Inferior parietal cortex (tissue), 1 donor: Measurements from ENCODE around the gene DEGS2.
A peak's percentile ranks its signal among the peaks of the same experiment; 100 is the strongest.
"Not testable (repeated sequence)": the region's sequence is repeated elsewhere in the genome, so short reads cannot be mapped to it uniquely, and the experiment has no call there.

Source experiments
- DNase-seq: peaks from one replicate; pipeline ENCODE4 v3.0.0-alpha.2; 2016; ENCODE audit errors: extremely low spot score

DEGS2 gene

GRCh38 chr14:100159094-100159864 lies at the start of gene DEGS2:
DEGS2 (minus strand) TSS chr14:100159645; CDS start chr14:100159587, 58 bp downstream.
- no peak for DNase-seq

GRCh38 chr14:100208136-100208535 lies 48.7 kb upstream of the DEGS2 start:
- DNase-seq: not testable (repeated sequence)

- not testable (repeated sequence) for DNase-seq
These were observed 48.1 kb upstream of the DEGS2 start for GRCh38 chr14:100207588-100207987.

GRCh38 chr14:100204835-100205167 lies 45.4 kb upstream of the DEGS2 start:
- not testable (repeated sequence) for DNase-seq

DNA sequence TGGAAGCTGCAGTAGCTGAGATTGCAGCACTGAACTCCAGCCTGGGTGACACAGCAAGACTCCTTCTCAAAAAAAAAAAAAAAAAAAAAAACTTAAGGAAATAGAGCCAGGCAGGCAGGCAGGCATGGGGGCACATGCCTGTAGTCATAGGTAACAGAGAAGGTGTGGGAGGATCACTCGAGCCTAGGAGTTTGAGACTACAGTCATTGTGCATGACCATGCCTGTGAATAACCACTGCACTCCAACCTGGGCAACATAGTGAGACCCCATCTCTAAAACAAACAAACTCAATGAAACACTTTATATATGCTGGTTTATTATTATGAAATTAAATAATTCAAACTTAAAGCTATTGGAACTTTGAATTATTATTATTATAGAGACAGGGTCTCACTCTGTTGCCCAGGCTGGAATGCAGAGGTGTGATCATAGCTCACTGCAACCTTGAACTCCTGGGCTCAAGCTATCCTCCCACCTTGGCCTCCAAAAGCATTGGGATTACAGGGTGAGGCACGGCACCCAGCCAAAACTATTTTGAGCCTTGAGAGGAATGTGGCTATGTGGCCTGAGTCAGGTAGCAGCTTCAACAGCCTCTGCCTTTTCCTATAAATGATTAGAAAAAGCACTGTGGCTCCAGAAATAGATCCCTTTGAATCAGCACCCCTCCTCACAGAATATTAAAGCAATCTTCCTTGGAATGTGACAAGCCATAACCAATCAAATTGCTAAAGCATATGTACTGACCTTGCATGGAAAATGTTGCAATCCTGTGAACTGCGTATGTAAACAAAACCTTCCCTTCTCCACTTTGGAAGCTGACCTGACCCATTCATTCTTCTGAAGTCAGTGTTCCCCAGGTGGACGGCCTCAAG lies 44.8 kb upstream of the DEGS2 start:
- no peak for DNase-seq

DNA sequence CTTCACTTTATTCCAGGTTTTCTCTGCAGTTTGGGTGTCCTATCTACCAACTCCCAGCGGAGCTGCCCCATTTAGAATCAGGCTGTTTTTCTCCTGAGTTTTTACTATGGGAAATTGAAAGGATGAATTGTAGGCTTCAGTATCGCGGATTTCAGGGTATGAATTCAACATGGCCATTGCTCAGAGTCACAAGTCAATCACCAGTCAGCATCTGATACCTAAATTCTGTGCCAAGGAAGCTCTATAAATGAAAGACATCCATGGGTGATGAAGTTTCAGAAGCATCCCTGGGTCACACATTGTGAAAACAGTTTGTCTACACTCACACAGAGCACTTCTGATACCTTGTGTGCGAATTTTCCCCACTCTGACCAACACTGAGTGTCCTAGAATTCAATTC lies 43.7 kb upstream of the DEGS2 start:
- DNase-seq: no peak

- no peak for DNase-seq
These were observed 43.3 kb upstream of the DEGS2 start for GRCh38 chr14:100202712-100203111.

- DNase-seq: no peak
These were observed 42.3 kb upstream of the DEGS2 start for GRCh38 chr14:100201701-100202100.

- DNase-seq: no peak
These were observed 40.9 kb upstream of the DEGS2 start for GRCh38 chr14:100200311-100200710.

DNA sequence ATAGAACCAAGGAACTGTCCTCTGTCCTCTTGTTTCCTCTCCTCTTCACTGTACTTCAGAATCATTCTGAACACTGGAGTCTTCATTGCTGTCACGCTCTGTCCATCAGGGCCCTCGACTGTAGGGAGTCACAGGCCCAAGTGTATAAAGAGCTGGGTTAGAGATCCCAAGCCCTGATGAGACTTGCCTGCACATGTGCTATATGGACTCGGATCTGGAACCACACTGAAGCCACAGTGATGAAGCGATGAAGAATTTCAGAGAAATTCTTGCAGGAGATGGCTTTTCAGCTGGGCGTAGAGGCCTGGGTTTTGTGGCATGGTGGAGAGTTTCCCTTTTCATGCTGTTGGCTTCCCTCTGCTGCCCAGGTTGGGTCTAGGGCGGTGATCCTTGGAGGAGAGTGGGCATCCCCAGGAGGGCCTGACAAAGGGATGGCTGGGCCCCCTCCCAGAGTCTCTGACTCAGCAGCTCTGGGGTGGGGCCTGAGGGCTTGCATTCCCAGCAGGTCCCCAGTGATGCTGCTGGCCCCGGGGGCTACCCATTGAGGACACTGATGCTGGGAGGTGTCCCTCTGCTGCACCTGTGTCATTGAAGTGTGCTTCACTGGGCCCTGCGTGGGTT lies 39.9 kb upstream of the DEGS2 start:
- no peak for DNase-seq

GRCh38 chr14:100193417-100194357 lies 34.2 kb upstream of the DEGS2 start:
- DNase-seq: peak; percentile 42

DNA sequence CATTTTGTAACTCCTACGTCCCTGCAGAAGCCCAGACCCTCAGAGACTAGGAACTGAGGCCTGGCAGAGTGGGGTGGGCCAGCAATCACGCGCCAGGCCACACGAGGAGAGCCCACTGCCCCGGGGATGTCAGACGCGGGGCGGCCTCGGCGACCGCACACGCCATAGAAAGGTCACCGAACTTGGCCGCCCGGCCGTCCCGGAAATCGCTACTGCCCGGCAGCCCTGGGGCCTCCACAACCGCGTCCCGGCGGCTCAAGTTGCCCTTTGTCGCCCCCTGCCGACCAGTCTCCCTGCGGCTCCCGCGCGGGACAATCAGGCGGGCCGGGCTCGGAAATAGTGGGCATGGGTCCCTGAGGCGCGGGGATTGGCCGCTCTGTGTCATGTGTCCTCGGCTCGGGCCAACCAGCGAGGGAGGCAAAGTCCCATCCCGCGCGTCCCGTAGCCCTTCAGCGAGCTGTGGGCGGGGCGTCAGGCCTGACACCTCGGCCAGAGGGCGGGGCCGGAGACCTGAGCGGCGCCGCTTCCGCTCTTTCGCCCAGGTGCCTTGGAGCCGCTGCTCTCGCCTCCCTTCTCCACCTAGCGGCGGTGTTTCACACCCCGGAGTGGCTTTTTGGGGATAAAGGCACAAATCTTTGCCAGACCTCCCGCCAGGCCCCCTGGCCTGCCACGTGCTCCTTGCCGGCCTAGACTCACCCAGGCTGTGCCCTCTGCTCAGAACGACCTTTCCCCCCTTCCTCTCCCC lies 33.4 kb upstream of the DEGS2 start:
- peak; percentile 96 for DNase-seq

GRCh38 chr14:100192250-100192671 lies 32.8 kb upstream of the DEGS2 start:
- no peak for DNase-seq

DNA sequence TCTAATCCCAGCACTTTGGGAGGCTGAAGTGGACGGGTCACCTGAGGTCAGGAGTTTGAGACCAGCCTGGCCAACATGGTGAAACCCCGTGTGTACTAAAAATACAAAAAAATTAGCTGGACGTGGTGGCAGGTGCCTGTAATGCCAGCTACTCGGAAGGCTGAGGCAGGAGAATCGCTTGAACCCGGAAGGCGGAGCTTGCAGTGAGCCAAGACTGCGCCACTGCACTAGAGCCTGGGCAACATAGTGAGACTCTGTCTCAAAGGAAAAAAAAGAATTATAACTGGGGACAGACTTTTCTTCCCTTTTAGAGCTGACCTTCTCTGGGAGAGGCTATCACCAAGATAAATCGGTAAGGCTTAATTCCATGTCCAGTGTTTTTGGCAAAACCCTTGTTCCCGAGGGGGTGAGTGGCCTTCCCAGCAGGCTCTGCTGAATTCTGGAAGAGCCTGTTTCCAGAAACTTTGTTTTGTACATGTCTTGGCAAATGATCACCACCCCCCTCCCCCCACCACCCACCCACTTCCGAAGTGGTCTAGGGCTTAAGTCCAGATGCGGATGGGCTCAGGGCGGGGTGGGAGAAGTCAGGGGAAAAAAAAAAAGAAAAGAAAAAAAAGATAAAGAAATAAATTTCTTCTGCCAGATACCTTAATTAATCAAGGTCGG lies 32.3 kb upstream of the DEGS2 start:
- no peak for DNase-seq

- DNase-seq: no peak
These were observed 30.7 kb upstream of the DEGS2 start for GRCh38 chr14:100190126-100190525.

DNA sequence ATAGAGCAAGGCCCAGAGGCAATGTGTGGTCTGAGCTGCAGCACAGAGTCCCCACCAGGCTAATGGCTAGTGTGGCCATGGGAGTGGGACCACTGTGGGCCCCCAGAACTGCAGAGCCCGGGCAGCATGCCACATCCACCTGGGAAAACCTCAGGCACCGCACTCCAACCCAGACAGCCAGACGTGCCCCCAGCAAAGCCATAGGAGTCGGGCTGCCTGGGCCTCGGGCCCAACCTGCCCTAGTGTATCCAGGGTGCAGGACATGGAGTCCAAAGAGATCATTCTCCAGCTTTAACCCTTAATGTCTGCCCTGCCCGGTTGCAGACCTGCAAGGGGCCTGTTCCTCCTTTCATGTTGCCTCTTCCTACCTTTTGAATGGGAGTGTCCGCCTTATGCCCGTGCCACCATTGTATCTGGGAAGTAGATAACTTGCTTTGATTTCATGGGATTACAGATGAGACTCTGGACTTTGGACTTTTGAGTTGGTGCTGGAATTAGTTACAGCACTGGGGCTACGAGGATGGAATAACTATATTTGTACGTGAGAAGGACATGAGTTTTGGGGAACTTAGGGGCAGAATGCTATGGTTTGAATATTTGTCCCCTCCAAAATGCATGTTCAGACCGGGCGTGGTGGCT lies 29.1 kb upstream of the DEGS2 start:
- DNase-seq: no peak

- no peak for DNase-seq
These were observed 27.9 kb upstream of the DEGS2 start for GRCh38 chr14:100187247-100187833.

DNA sequence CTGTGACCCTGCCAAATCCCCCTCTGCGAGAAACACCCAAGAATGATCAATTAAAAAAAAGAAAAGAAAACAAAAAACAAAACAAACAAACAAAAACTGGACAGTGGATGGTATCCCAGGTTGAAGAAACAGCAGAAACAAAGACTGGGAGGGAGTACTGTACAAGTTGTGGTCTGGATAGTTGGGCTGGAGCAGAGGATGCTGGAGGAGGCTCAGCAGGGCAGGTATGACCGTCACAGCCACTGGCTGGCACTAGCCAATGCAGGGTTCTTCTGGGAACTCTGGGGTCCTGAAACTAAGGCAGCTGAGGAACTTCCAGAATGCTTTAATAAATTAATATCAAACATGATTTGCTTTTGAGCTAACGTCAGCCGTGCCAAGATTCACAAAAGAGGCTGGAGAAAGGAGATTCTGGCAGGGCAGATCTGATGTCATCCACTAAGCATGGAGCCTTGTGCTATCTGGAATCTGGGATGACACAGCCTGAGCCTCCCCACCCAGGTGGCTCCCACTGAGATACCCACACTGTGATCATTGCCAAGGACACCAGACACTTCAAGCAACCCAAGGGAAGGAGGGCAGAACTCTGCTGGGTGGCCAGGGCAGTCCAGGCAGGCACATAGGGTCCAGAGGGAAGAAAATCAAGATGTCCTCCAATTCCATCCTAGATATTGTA lies 22.6 kb upstream of the DEGS2 start:
- DNase-seq: not testable (repeated sequence)

- DNase-seq: not testable (repeated sequence)
These were observed 21.2 kb upstream of the DEGS2 start for GRCh38 chr14:100180671-100181070.
